Astrocyte of the cerebellum (primary cell): ENCODE data around the gene PHF14.

Experiments used
- DNase-seq: peaks from one replicate; pipeline ENCODE4 v3.0.0-alpha.2; 2011; ENCODE audit warnings: low read depth
- H3K4me3 ChIP-seq: 2 replicates; pipeline ENCODE4 v1.5.1; 2011; ENCODE audit warnings: mild to moderate bottlenecking, low read depth, low read length, moderate library complexity
- CTCF ChIP-seq: IDR thresholded peaks from 2 replicates; pipeline ENCODE4 v1.5.1; 2012; ENCODE audit warnings: low read length, low read depth, moderate library complexity, mild to moderate bottlenecking; ENCODE audit errors: missing control alignments
- in situ Hi-C: cut with HindIII; loops from 2 replicates; pipeline ENCODE4 v1.10.0; 2017; ENCODE audit warnings: low sequenced_read_pairs

Gene PHF14

GRCh38 chr7:11203224-11203623, 229.6 kb downstream of the PHF14 start:
- DNase-seq: no peak
- no peak overlapping the region for H3K4me3 ChIP-seq
- in situ Hi-C loops: no loop called here
- TF ChIP-seq CTCF: no peak

GRCh38 chr7:11203683-11204082, 230.0 kb downstream of the PHF14 start:
- no peak for TF ChIP-seq CTCF

GRCh38 chr7:11206177-11206899, 232.7 kb downstream of the PHF14 start:
- in situ Hi-C loops: no loop called here
- TF ChIP-seq CTCF: no peak

More at GRCh38 chr7:11203683-11204082, 230.0 kb downstream of the PHF14 start:
- no peak overlapping the region for H3K4me3 ChIP-seq
- no peak for DNase-seq
- in situ Hi-C loops: no loop called here

GRCh38 chr7:11207565-11207964, 233.9 kb downstream of the PHF14 start:
- no peak for TF ChIP-seq CTCF
- H3K4me3 ChIP-seq: no peak overlapping the region
- in situ Hi-C loops: no loop called here
- no peak for DNase-seq

More at GRCh38 chr7:11206177-11206899, 232.7 kb downstream of the PHF14 start:
- no peak for DNase-seq
- no peak overlapping the region for H3K4me3 ChIP-seq

- in situ Hi-C loops: no loop called here
- DNase-seq: no peak
- H3K4me3 ChIP-seq: no peak overlapping the region
- TF ChIP-seq CTCF: no peak
Observed at GRCh38 chr7:11208883-11209465, 235.3 kb downstream of the PHF14 start.

- H3K4me3 ChIP-seq: no peak overlapping the region
- no peak for TF ChIP-seq CTCF
- DNase-seq: no peak
- in situ Hi-C loops: no loop called here
Observed at GRCh38 chr7:11210374-11210773, 236.7 kb downstream of the PHF14 start.
